Renal cortex interstitium (tissue), 11 donors: ENCODE results near the gene GPER1. TPM values are rescaled to one million over a fixed set of nuclear protein-coding genes. Genes with fewer than 3 reads are reported as not detected.

Experiments used
- DNase-seq, 11 donors: peaks; one replicate each; pipeline ENCODE4 v3.0.0-alpha.2; 2013; ENCODE audit warnings: low read depth in 9 of 11, low spot score in 4 of 11; ENCODE audit errors: extremely low read depth in 1 of 11
- polyA plus RNA-seq, 3 donors: library from polyadenylated mRNA; unstranded; fragments of 120-200 nt; gene quantifications; one replicate each; pipeline ENCODE4 v1.2.1, GENCODE V29; 2013; ENCODE audit not compliant: insufficient read length in 3 of 3

Gene GPER1
- polyA plus RNA-seq, 3 donors: 4.9 to 6.5 (median 6.1) TPM

DNA sequence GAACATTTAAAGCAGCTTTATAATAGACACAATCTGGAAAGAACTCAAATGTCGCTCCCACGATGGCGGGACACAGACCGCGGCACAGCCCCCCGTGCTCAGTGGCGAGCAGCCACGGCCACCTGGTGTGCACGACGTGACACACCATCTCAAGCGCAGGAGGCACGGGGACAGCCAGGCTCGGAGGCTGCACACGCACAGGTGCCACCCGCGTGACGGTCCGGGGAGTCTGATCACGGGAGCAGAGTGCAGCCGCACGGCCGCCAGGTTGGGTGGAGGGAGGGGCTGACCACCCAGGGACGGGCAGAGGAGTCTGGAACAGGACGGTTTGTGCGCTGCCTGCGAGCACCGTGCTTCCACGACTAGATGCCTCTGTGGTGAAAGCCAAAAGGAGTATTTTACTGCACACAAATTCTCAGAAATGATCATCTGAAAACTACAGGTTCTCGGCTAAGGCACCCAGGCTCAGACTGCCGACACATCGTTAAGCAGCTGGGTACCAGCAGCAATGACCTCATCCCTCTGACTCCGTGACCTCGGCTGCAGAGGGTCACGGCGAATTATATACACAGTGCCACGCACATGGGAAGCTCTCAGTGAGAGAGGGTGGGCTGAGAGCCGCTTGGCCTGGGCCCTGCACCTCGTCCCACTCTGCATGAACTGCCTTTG, 7.5 kb upstream of the GPER1 start:
- no peak for DNase-seq

DNA sequence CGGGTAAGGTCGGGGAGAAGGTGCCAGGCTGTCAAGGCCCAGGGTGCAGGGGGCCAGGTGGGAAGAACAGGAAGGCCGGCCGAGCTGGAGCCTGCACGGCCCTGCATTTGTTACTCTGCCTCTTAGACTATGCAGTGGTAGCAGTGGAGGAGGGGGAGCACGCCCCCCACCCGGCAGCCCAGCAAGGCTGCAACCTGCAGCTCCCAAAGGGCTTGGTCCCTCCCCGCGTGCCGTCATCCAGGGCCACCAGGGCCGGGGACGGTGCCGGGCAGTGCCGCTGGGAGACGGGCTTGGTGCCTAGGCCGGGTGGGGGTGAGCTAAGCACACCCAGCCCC, 7.0 kb upstream of the GPER1 start:
- DNase-seq: no peak

DNA sequence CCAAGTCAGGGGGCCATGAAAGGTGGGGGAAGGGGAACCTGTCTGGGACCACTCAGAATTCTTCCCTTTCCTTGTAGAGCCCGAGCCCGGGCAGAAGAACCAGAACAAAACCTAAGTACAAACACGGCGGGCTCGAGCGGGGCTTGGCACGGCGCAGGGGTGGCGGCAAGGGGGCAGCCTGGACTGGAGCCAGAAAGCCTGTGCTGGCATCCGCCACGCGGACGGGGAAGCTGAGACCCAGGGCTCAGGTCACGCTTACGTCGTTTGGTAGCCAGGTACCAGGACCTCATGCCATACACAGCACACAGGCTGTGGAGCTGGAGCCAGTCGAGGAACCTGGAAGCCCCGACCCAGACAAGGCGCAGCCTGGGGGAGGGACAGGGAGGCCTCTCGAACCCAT, 6.6 kb upstream of the GPER1 start:
- no peak for DNase-seq

DNA sequence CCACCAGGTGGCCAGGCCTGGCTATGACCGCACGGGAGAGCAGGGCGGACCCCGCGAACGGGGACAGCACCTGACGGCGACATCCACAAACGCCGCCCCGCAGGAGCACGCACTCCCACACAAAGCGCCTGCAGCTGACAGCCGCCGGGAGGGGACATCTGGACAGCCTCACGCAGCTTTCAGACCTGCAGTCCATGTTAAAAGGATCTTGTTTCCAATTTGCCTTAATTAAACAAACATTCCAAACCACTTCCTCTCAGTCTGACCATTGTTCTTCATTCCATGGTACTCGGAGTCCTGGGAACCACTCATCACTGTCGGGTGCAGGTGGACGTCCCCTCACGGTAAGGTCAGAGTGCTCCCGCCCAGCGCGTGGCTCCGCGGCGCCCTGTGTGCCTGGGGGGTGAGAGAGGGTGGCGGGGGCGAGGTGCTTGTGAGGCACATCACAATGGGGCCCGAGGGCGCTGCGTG, 5.9 kb upstream of the GPER1 start:
- peak in 2 of 11 donors; percentile 31 to 39 for DNase-seq

DNA sequence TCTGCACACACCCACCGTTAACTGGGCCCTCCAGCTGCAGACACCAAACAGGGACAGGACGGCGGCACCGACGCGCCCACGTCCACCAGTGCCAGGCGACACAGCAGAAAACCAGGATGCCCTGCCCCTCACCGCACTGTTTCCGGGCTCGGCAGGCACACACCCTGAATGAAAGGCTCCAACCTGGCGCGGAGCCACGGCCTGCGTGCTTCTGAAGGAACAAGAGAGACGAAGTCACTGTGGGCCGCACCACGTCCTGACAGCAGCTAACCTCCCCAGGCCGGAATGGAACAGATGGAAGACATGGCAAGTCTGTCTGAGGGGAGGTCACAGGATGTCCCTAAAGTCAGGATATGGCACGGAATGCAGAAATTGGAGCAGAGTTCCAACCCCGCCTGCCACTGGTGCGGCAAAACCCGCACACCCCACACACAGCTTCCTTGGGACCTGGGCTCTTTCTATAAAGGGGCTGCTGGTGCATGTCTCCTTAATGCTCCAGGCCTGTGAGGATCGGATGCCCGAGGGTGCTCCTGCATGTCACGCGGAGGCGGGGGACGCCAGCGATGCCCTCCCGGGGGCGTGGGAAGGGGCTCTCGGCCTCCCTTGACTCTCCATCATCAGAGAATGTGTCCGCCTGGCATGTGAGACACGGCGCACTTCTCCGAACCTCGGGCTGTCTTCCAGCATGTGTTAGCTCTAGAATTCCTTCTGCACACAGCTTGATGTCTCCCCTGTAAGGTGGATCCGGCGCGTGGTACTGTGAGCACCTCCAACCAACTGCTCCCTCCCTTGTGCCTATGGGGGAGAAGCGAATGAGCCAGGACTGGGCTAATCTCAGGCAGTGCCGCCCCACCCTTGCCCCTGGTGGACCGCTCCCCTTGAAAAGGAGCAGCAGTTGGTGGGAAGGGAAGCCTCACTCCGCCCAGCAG, 3.9 kb upstream of the GPER1 start:
- DNase-seq: no peak

DNA sequence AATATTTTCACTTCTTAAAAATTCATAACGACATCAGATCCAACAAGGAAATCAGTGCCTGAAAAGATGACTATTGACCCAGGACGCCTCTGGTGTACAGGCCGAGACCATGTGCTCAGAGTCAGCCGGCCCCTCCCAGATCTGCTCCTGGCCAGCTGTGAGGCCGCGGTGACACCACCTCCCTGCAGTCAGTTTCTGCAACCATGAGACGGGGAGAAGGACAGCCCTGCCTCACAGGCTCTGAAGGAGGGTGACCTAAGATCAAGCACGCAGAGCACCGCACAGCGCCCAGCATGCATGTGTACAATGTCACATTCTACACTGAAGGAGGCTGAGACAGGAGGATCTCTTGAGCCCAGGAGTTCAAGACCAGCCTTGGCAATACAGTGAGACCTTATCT, 2.6 kb upstream of the GPER1 start:
- DNase-seq: no peak

DNA sequence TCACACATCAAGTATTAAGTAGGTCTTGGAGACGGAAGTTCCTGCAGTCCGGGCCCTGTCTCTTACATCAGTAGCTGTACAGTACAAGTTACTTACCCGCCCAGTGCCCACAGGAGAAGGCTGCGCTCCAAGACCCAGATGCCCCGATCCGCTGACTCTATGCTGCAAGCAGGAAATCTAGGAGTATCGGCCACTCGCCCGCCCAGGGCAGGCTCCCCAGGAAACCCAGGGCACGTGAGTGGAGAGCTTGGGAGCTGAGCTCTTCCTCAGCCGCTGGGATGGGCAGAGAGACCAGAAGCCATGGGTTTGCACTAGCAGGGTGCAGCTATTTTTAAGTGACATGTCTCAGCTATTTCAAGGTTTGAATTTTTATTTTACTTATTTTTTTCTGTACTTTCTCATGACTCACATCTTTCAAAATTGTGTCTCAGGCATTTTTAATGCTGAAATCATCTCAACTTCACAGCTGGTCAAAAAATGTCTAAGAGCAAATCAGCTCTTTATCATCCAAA, 1.9 kb upstream of the GPER1 start:
- no peak for DNase-seq

DNA sequence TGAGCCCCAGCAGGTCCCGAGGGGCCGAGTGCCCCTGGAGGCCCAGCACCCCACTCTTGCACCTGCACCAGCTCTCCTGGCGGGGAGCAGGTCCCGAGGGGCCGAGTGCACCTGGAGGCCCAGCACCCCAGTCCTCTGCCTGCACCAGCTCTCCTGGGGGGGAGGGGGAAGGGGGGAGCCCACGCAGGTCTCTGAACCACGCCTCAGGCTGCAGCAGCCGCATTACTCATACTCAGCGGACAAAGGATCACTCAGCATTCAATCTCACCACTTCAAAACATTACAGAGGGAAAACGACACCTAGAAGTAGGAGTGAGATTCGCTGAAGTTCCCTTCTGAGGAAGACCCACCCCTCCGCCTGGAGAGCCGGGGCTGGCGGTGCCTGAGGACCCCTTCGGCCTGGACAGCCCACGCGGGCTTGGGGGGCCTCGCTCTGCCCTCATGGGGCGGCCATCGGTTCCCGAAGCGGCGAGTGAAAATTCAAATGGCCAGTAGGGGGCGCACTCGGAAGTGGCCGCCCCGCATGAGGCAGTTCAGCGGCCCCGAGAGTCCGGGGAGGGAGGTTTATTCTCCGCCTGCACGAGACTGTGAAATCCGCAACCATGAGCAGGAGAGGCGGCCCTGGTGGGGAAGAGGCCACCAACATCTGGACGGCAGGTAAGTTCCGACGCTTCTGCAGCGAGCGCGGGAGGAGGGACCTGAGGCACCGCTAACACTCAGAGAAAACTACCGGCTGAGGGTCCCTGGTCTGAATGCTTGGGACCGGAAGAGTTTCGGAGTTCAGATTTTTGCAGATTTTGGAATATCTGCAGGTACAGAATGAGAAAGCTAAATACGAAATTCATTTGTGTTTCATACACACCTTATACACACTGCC, 1.1 kb upstream of the GPER1 start:
- DNase-seq: peak in 3 of 11 donors; percentile 38 to 56 (median 55)

DNA sequence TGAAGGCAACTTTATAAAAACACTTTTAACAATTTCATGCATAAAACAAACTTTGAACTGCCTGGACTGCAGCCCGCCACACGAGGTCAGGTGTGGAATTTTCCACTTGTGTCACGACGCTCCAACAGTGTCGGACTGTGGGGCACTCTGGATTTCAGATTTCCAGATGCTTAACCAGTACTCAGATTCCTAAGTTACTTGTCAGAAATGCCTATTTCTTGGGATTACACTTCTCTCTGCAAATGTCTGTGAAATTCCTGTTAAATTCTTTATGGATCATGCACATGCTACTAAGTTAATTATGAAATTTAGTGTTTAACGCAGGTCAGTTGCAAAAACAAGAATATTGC, 473 bp upstream of the GPER1 start:
- no peak for DNase-seq

DNA sequence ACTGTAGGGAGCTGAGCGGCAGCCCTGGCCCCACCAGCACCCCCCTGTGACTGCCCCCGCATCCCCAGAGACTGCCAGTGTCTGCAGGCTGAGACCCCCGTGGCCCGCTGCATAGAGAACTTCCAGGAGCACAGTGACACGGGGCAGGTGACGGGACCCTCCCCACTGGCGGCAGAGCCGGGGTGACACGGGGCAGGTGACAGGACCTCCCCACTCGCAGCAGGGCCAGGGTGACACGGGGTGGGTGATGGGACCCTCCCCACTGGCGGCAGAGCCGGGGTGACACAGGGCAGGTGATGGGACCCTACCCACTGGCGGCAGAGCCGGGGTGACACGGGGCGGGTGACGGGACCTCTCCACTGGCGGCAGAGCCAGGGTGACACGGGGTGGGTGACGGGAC, 2.3 kb downstream of the GPER1 start:
- DNase-seq: no peak

DNA sequence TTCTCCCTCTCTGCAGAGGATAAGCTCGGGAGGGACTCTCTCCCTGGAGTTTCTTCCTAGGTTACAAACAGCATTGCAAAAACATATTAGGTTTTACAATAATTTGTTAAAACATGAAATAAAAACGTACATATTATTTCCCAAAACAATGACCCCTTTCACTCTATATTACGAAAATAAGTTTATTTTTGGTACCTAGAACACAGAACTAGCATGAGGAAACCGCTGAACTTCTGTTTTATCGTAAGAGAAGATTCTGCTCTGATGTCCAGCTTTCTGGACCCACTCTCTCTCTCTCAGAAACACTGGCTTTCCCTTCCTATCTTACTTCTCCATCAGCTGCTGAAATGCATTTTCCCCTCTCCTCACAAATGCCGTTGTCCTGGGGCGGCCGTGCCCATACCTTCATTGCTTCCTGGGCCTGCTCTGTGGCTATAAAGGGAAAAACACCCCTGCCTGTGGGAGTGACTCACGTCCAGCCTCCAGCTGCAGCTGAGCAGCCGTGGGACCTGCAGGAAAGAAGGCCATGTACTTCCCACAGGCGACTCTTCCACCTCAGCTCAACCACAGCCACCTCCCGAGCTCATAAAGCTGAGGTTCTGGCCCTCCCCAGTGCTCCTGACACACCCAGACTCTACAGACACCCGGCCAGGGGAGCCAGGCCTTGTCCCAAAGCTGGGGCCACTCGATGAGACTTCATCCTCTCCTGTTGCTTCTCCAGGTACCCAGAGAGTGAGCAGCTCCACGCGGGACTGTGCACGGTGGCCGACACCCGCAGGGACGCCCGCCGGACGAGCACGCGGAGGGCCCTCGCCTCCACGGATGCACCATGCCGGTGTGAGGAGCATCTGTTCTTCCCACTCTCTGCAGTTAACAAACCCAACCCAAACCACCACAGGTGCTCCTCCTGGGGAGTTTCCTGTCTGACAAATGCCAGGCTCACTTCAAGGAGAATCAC, 3.1 kb downstream of the GPER1 start:
- no peak for DNase-seq

DNA sequence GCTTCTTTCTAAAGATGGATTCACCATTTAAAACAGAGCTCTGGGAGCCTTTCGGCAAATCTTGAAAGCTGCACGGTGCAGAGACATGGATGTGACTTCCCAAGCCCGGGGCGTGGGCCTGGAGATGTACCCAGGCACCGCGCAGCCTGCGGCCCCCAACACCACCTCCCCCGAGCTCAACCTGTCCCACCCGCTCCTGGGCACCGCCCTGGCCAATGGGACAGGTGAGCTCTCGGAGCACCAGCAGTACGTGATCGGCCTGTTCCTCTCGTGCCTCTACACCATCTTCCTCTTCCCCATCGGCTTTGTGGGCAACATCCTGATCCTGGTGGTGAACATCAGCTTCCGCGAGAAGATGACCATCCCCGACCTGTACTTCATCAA, 3.7 kb downstream of the GPER1 start:
- DNase-seq: no peak

DNA sequence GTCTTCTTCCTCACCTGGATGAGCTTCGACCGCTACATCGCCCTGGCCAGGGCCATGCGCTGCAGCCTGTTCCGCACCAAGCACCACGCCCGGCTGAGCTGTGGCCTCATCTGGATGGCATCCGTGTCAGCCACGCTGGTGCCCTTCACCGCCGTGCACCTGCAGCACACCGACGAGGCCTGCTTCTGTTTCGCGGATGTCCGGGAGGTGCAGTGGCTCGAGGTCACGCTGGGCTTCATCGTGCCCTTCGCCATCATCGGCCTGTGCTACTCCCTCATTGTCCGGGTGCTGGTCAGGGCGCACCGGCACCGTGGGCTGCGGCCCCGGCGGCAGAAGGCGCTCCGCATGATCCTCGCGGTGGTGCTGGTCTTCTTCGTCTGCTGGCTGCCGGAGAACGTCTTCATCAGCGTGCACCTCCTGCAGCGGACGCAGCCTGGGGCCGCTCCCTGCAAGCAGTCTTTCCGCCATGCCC, 4.3 kb downstream of the GPER1 start:
- DNase-seq: no peak

DNA sequence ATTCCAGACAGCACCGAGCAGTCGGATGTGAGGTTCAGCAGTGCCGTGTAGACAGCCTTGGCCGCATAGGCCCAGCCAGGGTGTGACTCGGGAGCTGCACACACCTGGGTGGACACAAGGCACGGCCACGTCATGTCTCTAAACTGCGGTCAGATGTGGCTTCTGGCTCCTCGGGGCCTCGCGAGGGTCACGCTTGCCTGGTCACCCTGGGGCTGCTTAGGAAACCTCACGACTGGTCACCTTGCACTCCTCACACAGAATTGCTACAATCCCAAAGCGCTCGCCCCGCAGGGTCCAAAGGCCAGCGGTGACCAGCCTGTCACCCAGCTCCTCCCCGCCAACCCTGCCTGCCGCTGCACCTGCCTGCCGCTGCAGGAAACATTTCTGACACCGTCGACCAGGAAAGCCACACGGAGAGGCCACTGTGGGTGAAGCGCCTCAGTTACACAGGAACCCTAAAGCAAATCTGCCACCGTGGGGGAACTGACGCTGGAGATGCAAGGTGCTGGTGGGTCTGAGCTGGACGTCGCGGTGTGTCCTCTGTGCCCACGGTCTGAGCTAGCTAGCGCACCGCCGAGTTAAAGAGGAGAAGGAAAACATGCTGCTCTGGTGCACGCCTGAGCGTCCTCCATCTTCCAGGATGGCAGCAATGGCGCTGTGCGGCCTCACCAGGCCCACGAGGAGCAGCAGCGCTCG, 5.0 kb downstream of the GPER1 start:
- no peak for DNase-seq

DNA sequence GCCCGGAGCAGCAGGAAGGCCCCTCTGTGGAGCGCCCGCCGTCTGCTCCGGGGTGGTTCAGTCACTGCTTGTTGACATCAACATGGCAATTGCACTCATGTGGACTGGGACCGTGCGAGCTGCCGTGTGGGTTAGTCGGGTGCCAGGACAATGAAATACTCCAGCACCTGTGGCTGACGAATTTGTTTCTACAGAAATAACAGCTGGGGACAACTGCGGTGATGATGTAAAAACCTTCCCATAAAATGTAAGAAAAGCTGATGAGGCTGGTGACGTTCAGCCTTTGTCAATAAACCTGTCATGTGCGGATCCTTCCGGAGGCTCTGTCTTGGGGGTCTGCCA, 5.6 kb downstream of the GPER1 start:
- DNase-seq: no peak

DNA sequence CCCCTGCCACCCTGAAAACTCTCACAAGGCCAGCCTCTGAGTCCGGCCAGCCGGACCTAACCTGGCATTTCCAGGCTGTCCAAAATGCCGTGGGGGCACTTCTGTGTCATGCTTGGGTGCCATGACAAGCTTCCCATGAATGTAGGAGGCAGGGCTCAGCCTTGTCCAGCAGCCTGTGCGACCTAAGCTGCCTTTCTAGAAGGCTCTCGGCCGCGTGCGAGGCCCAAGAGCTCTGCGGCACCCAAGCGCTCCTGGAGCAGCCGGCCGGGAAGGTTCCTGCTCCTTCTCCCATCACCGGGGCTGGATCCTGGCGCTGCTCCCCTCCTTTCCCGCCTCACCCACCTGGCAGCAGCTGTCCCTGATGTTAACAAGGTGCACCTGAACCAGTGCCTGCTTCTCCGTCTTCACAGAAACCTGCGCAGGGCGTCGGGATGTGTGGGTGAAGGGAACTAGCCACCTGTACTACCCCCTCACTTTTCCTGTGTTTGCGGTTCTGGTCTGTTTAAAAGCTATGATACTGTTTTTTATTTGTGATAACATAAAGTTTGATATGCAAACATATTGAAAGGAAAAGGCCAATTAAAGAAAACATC, 6.1 kb downstream of the GPER1 start:
- no peak for DNase-seq

DNA sequence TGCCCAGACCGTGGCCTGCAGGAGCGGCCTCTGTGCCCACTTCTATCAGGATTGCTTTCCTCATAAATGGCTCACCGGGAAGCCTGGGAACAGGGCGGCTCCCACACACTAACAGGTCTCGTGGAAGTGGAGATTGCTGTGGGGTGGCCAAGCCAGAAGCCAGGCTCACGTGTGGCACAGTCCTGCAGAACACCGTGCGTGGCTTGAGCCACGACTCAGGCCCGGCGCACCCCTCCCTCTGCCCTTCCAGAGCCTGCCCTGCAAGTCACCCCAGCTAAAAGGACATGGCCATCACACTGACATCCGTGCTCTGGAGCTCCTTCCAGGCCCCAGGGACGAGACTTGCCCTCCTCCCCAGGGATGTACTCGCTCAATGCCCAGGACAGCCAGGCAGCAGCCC, 7.0 kb downstream of the GPER1 start:
- DNase-seq: no peak
